HG03066 (cell line): Measurements from ENCODE around the gene MT2A.
"Not testable (repeated sequence)": the region's sequence is repeated elsewhere in the genome, so short reads cannot be mapped to it uniquely, and the experiment has no call there.

ENCODE experiments used
- ATAC-seq: cut with Tn5 transposase; IDR thresholded peaks from one replicate; pipeline ENCODE4 v1.9.1; 2021; ENCODE audit warnings: low read depth; ENCODE audit not compliant: unreplicated experiment

MT2A gene

DNA sequence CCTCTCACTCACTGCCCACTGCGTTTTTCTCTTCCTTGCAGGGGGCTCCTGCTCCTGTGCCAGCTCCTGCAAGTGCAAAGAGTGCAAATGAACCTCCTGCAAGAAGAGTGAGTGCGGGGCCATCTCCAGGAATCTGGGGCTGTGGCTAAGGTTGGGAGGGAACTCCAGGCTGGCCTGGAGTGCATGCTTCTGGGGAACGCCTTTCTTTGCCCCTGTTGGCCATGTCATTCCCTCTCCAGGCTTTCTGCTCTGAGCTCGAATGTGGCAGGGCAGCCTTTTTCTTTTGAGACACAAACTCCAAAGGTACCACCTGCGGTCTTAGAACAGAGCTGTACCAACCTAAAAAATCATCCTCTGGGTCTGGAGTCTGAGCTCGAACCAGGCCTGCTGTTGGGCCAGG, 9.8 kb downstream of the MT2A start:
- no peak for ATAC-seq

GRCh38 chr16:56620339-56620897, 12.0 kb downstream of the MT2A start:
- no peak for ATAC-seq

DNA sequence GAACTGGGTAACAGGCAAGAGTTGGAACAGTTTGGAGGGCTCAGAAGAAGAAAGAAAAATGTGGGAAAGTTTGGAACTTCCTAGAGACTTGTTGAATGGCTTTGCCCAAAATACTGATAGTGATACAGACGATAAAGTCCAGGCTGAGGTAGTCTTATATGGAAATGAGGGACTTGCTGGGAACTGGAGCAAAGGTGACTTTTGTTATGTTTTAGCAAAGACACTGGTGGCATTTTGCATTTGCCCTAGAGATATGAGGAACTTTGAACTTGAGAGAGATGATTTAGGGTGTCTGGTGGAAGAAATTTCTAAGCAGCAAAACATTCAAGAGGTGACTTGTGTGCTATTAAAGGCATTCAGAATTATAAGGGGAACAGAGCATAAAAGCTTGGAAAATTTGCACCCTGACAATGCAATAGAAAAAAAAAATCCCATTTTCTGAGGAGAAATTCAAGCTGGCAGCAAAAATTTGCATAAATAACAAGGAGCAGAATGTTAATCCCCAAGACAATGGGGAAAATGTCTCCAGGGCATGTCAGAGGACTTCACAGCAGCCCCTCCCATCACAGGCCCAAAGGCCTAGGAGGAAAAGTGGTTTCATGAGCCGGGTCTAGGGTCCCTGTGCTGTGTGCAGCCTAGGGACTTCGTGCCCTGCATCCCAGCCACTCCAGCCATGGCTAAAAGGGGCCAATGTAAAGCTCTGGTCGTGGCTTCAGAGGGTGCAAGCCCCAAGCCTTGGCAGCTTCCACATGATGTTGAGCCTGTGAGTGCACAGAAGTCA, 13.5 kb downstream of the MT2A start:
- ATAC-seq, result not testable (repeated sequence)

GRCh38 chr16:56623184-56623583, 14.8 kb downstream of the MT2A start:
- ATAC-seq, result not testable (repeated sequence)

DNA sequence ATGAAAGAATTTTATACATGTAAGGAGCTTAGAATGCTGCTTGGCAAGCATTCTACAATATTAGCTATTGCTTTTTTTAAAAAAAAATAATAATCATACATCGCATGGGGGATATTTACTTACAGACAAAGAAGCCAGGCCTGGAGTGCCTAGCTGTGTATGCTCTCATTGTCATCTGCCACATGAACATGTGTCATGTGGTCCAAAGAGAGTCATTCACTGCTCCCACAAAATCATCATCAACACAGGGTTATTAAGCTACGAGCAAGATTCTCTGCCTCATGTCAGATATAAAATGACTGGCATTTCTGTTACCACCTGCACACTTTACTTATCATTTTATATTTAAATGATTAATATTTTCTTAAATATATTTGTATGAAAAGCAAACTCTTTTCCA, 15.3 kb downstream of the MT2A start:
- no peak for ATAC-seq

DNA sequence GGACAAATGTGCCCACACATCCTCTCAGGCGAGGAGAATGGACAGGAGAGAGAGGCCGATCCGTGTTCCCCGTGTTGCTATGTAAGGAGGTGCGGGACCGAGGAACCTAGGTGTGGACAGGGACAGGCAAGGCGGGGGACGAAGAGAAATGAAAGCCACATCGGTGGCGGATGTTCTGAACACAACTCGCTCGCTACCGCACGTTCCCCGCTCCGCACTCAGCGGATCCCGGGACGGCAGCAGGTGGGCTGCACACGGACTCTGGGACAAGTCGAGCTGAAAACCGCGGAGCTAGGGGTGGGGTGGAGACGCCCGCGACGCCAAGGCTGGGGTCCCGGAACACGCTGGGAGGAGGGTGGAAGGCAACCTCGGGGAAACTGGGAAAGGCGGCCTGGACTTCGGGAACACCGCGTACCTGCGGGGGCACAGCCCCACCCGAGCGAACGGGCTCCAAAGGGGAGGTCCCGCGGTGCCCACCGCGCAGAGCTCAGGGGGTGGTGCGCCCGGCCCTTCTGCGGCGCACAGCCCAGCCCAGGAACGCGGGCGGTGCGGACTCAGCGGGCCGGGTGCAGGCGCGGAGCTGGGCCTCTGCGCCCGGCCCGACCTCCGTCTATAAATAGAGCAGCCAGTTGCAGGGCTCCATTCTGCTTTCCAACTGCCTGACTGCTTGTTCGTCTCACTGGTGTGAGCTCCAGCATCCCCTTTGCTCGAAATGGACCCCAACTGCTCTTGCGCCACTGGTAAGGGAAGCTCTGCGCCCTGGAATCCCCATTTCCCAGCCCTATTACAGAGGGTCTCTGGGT, 17.0 kb downstream of the MT2A start, which contains the start of gene MT1E:
MT1E (plus strand) TSS at position 642 of the 803 bp plus-strand sequence; CDS start at position 713, 71 bp downstream.
- no peak for ATAC-seq

DNA sequence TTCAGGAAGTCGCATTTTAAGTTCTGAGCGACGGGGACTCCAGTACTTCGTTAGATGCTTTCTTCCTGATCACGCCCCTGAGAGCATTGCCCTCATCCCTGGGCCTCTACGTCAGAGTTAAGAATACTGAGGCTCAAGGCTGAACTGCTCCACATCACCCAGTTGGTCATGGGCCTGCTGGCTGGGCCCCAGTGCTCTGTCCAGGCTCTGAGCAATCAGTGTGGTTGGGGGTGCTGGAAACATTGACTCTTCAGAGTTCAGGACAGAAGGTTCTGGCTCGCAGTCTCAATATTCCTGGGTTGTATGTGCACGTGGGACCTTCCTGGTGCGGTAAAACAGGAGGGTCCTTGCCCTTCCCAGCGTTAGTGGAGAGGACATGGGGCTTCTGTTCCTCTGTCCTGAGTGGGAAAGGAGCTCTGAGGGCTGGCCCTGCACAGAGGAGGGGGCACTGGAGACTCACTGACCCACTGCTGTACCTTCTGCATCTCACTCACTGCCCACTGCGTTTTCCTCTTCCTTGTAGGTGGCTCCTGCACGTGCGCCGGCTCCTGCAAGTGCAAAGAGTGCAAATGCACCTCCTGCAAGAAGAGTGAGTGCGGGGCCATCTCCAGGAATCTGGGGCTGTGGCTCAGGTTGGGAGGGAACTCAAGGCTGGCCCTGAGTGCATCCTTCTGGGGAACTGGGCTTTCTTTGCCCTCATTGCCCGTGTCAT, 17.7 kb downstream of the MT2A start:
- no peak for ATAC-seq

DNA sequence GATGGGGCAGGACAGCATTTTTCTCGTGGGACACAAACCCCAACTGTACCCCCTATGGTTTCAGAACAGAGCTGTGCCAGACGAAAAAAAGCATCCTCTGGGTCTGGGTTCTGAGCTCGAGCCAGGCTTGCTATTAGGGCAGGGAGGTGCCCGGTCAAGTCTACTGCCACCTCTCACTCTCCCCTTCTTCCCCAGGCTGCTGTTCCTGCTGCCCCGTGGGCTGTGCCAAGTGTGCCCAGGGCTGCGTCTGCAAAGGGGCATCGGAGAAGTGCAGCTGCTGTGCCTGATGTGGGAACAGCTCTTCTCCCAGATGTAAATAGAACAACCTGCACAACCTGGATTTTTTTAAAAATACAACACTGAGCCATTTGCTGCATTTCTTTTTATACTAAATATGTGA, 18.3 kb downstream of the MT2A start:
- ATAC-seq, result no peak

DNA sequence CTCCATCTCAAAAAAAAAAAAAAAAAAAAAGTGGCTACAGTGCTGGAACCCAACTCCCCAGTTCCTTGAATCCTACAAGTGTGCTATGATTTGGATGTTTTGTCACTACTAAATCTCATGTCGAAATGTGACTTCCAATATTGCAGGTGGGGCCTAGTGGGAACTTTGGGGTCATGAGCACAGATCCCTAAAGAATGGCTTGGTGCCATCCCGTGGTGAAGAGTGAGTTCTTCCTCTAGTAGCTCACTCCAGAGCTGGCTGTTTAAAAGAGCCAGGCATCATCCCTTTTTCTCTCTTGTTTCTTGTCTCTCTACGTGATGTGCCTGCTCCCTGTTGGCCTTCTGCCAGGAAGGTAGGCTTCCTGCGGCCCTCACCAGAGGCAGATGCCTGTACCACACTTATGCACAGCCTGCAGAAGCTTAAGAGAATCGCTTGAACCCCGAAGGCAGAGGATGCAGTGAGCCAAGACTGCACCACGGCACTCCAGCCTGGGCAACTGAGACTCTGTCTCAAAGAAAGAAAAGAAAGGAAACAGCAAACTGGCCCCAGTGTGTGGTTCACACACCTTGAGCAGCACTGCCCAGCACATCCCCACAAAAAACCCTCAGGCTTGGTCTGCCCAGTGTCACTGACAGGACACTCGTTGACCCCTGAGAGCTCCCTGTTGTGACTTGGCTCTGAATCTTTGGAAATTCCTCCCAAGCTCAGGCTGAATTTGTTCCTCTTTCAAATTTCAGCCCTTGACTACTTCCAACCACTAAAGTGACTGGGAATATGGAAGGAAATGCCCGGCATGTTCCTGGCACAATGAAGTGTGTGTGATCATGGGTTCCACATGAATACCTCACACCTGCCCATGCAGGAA, 20.3 kb downstream of the MT2A start:
- ATAC-seq, result no peak

GRCh38 chr16:56629531-56629930, 21.1 kb downstream of the MT2A start:
- no peak for ATAC-seq

DNA sequence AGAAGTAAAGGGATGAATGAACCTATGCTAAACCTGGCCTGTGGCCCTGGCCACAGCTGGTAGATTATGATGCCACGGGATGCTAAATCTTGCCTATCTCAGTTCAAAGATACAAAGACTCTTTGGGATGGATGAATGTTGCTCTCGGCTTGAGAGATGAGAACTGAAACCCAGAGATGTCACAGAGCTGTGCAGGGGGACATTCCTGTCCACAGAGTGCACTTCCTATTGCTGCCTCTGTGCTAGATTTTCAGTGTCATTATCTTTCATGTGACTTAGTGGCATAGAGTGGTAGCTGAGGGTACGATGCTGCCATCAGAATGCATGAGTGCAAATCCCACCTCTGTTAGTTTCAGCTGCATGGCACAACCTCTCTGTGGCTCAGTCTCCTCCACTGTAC, 21.8 kb downstream of the MT2A start:
- ATAC-seq, result peak; percentile 74

- ATAC-seq, result no peak
These were observed 22.8 kb downstream of the MT2A start for GRCh38 chr16:56631197-56631596.

GRCh38 chr16:56631832-56632155, 23.4 kb downstream of the MT2A start:
- no peak for ATAC-seq

DNA sequence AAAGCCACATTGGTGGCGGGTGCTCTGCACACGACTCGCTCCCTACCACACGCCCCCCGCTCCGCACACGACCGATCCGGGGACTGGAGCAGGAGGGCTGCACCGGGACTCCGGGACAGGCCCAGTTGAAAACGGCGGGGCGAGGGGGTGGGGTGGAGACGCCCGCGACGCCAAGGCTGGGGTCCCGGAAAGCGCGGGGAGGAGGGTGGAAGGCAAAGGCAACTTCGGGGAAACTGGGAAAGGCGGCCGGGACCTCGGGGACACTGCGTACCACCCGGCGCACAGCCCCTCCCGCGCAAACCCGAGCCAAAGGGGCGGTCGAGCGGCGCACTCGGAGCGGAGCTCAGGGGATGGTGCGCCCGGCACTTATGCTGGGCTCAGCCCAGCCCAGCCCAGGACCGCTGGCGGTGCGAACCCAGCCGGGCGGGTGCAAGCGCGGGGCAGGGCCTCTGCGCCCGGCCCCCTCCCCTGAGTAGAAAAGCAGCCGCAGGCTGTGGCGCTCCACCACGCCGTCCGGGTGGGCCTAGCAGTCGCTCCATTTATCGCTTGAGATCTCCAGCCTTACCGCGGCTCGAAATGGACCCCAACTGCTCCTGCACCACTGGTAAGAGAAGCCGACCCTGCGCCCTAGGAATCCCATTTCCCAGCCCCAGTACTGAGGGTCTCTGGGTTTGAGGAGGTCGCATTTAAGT, 23.9 kb downstream of the MT2A start, which contains the start of gene MT1M:
MT1M (plus strand) TSS at position 504 of the 692 bp plus-strand sequence; CDS start at position 577, 73 bp downstream.
- no peak for ATAC-seq

DNA sequence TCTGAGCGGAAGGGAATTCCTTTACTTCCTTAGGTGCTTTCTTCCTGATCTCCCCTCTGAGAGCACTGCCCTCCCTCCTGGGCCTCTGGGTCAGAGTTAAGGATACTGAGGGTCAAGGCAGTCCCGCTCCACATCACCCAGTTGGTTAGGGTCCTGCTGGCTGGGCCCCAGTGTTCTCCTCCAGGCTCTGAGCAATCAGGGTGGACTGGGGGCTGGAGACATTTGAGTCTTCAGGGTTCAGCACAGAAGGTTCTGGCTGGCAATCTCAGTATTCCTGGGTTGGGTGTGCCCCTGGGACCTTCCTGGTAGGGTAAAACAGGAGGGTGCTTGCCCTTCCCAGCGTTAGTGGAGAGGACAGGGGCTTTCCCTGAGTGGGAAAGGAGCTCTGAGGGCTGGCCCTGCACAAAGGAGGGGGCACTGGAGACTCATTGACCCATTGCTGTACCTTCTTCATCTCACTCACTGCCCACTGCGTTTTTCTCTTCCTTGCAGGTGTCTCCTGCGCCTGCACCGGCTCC, 24.5 kb downstream of the MT2A start:
- no peak for ATAC-seq

- ATAC-seq, result no peak
These were observed 25.2 kb downstream of the MT2A start for GRCh38 chr16:56633535-56633934.

GRCh38 chr16:56634715-56635440, 26.5 kb downstream of the MT2A start:
- ATAC-seq, result no peak

DNA sequence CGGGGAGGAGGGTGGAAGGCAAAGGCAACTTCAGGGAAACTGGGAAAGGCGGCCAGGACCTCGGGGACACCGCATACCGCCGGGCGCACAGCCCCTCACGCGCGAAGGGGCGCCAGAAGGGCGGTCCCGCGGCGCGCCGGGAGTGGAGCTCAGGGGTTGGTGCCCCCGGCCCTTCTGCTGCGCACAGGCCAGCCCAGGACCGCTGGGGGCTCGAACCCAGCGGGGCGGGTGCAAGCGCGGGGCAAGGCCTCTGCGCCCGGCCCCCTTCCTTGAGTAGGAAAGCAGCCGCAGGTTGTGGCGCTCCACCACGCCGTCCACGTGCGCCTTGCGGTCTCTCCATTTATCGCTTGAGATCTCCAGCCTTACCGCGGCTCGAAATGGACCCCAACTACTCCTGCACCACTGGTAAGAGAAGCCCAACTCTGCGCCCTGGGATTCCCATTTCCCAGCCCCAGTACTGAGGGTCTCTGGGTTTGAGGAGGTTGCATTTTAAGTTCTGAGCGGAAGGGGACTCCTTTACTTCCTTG, 27.1 kb downstream of the MT2A start:
- no peak for ATAC-seq
